ENCODE data around the gene ATP11C. TPM values are rescaled to one million over a fixed set of nuclear protein-coding genes. Genes with fewer than 3 reads are reported as not detected.
"Not testable (repeated sequence)": the region's sequence is repeated elsewhere in the genome, so short reads cannot be mapped to it uniquely, and the experiment has no call there.

The ATP11C gene
- total RNA-seq, 1 donor from 2014 or later, result 36.3 TPM

DNA sequence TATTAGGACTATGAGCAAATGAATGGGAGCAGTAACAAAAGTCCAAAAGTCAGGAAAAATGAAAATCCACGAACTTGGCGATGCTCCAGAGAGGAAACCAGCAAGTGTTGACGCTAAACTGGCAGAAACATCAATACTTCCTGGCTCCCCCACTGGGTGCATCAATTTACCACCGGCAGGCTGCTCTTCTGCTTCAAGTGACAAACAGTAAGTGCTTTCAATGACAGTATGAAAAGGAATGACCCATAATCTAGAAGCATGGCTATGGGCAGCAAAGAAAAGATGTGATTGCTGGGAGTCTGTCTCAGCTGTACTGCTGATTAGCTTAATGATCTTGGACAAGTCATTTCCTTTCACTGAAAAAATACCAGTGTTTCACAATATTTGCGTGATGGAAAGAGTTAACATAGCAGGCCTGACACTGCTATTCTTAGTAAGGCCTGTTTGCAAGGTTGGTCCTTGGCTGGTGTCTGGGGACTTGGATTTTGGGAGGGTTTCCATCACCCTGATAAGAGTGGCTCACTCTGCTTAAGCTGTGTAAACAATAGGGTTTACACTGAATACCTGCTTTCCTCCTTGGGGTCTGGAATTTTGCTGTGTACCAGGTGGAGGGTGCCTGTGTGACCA is 8.7 kb downstream of the ATP11C start:
- DNase-seq (ENCODE audit: low spot score), result no peak

DNA sequence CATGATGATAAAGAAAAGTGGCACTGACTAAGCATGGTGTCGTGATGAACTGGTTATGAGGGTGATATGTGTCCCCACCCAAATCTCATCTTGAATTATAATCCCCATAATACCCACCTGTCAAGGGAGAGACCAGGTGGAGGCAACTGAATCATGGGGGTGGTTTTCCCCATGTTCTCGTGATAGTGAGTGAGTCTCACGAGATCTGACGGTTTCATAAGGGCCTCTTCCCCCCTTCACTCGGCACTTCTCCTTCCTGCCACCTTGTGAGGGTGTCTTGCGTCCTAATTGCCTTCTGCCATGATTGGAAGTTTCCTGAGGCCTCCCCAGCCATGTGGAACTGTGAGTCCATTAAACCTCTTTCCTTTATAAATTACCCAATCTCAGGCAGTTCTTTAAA is 11.7 kb downstream of the ATP11C start:
- DNase-seq (ENCODE audit: low spot score), result not testable (repeated sequence)

DNA sequence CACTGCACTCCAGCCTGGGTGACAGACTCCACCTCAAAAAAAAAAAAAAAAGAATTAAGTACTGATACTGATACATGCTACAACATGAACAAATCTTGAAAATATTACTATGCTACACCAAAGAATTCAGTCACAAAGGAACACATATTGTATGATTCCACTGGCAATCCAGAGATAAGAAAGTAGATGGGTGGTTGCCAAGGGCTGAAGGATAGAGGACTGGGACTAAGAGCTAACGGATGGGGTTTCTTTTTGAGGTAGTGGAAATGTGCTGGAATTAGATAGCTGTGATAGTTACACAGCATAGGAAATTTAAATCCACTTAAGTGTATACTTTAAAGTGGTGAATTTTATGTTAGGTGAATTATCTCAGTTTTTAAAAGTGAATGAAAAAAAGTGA is 12.5 kb downstream of the ATP11C start:
- no peak for DNase-seq (ENCODE audit: low spot score)

DNA sequence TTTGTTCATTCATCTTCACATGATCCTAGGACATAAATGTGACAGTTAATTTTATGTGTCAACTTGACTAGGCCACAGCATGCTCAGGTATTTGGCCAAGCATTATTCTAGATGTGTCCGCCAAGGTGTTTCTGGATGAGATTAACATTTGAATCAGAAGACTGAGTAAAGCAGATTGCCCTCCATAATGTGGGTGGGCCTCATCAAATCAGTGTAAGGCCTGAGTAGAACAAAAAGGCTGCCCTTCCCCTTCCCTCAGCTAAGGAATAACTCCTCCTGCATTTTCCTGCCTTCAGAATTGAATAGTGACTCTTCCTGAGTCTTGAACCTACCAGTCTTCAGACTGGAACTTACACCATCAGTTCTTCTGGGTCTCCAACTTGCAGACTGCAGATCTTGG is 18.4 kb downstream of the ATP11C start:
- DNase-seq (ENCODE audit: low spot score), result no peak

DNA sequence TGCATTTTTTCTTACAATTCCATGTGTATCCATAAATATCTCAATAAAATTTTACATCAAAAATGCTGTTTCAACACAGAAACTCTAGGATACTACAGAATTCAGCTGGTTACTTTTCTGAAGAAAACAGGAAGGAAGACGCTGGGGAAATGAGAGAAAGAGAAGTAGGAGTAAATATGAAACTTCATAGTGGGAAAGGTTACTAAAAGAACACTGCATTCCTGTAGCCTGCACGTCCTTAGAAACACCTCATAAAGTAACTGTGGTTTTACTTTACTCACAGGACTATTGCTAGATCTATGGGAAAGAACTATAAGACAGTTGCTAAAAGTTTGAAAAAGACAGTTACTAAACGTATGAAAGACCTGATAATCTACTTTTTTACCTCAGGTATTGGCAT is 23.1 kb downstream of the ATP11C start:
- no peak for DNase-seq (ENCODE audit: low spot score)

DNA sequence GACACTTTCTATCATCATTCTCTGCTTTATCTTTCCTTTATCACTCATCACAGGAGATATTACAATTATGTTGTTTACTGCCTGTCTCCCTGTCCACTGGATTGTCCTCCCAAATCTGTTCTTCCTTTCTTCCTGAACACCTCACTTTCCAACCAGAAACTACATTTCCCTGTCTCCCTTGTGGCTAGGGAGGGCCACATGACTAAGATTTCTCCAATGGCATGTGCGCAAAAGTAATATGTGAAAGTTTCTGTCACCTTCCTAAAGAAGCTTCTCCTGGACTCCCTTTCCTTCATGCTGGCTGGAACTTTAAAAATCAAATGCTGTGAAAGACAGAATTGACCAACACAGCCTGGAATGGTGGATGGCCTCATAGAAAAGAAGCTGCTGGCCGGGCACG is 25.8 kb downstream of the ATP11C start:
- no peak for DNase-seq (ENCODE audit: low spot score)

DNA sequence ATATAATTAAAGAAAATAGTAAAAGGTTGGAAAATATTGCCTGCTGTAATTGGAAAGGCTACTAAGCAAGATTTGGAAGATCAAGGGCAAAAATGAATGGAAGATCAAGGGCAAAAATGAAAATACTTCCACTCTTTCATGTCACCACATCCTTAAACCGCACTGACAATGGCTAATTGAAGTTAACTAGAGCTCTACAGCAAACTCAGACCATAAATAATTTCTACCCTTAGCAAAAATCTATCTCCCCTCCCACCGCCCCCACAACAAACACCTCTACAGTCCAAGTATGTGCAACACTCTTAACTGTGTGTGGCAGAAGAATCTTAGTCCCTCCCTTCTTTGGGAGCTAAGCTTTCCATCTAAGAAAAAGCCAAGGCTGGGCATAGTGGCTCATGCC is 27.1 kb downstream of the ATP11C start:
- no peak for DNase-seq (ENCODE audit: low spot score)

DNA sequence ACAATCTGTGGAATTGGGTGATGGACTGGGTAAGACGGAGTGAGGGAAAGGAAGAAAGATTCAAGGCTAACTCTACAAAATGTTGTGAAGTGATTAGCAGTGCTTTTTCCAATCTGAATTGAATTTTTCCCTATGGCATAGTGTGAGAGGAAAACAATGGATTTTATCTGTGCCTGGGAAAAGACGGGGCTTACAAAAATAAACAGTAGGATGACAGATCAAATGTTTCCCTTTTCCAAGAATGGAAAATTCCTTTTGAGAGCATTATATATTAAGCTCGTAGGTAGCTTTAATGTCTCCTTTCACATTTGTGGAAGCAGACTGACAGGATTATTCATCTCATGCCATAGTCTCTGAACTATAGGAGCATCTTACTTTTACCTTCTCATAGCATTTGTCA is 27.8 kb downstream of the ATP11C start:
- DNase-seq (ENCODE audit: low spot score), result no peak

DNA sequence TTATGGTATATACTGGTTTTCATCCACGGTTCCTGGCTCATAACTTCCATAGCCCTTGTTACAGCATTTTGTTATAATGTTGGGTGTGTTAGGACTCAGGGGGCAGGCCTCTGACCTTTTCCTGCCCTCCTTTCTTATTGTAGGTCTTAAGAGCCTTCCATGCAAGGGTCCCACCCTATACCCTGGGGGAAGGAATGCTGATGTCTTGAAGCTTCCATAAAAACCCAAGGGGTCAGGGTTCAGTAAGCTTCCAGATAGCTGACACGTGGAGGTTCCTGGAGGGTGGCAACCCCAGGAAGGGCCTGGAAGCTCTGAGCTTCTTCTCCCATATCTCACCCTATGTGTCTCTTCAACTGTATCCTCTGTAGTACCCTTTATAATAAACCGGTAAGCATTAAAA is 29.6 kb downstream of the ATP11C start:
- no peak for DNase-seq (ENCODE audit: low spot score)

DNA sequence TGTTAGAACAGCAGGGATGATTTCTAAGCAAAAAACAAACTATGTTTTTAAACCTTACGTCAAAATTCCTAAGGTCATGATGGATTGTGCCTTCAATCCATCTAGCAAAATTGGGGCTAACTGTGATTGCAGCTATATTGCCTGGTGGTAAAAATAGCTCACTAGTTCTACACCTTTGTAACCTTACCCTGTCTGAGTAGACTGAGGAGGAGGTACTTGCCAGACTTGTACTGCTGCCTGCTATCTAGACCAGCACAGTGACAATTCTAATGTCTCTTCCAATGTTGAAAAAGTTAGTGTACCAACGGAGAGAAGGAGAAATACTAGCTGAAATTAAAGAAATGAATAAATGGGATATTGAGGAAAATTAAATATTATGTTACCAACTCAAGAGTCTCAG is 30.3 kb downstream of the ATP11C start:
- DNase-seq (ENCODE audit: low spot score), result no peak

DNA sequence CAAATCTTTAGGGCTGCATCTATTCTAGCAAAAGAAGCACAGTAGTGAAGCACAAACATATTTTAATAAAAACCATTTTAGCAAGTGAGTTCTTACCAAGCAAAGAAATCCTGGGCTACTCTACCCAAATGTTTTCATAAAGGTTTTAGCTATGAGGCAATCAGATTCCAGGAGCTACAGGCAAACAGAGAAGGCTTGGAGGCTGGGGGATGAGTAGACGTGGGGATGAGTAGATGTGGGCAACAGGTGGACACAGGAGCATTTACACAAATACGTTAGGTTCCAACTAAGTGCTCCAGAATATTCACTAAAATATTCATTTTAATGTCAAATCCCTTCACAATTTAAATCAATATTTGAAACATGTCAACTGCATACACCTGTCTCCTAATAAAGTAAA is 34.5 kb downstream of the ATP11C start:
- no peak for DNase-seq (ENCODE audit: low spot score)

DNA sequence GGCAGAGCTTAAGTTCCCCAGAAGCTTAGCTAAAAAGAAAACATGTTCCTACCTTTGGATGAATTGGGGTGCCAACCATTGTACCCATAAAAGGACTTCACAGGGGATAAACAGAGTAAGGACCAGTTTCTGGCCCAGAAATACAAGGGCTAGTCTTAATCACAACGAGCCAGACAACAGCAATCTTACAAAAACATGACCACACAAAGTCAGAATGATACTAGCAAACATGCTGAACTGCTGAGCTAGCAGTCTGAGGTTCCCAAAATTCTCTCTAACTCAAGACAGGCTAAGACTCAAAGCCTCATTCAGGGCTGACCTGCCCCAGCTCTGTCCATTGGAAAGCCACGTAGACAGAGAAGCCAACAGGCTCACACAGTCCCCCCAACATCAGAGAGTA is 40.3 kb downstream of the ATP11C start:
- DNase-seq (ENCODE audit: low spot score), result no peak

DNA sequence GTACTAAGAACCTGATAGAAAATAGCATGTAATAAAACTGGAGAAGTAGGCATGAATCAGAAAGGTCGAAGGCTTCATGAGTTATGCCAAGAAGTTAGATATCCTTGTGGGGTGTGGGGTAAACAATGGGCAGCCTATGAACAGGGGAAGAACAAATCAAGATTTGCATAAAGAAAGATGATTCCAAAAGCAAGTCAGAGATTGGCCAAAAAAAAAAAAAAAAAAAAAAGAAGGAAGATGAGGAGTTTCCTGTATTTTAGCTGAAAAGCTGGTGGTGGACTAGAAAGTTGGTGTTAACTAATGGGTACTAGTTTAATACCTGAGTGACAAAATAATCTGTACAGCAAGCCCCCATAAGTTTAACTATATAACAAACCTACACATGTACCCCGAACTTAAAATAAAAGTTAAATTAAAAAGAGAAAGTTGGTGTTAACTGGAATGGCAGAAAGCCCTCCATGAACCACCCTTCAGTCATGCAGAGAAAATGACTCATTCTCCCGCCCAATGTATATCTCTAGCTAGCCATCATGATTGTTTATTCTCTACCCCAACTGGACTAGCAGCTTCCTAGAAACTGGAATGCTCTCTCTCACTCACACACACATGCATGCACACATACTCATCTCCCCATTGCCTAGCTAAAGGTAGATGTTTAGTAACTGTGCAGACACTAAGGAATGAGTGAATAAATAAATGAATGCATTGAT is 41.7 kb downstream of the ATP11C start:
- DNase-seq (ENCODE audit: low spot score), result no peak

DNA sequence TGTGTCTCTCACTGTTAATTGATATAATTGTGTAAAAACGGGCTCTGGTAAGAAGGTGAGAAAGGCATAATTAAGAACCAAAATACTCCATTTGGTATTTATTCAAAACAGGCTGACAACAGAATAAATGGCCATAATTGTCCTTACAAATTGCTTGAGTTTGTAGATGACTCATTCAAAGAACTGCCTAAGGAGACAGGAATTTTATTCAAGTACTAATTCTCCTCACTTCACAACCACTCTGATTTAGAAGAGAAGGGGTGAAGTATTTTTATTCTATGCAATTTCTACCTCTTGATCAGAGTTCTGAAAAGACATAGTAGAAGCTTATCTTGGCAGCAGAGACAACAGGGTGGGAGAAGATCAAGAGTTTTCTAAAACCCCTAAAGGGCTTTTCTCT is 43.1 kb downstream of the ATP11C start:
- DNase-seq (ENCODE audit: low spot score), result no peak

DNA sequence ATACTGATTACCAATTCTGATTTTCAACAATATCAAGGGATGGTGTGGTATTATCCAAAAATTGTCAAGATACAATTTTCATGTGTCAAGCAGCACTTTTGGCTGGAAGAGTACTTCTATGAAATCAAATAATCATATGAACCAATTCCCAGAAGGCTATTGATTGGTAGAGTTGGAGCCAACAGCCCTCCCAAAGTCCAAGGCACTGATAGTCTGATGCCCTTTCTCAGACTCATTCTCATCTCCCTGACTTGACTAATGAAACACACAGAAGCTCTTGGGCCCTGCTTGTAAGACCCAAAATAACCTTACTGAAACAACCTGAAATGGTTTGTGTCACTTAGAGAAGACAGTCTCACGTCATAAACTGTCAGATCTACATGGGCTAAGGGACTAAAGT is 48.9 kb downstream of the ATP11C start:
- no peak for DNase-seq (ENCODE audit: low spot score)

DNA sequence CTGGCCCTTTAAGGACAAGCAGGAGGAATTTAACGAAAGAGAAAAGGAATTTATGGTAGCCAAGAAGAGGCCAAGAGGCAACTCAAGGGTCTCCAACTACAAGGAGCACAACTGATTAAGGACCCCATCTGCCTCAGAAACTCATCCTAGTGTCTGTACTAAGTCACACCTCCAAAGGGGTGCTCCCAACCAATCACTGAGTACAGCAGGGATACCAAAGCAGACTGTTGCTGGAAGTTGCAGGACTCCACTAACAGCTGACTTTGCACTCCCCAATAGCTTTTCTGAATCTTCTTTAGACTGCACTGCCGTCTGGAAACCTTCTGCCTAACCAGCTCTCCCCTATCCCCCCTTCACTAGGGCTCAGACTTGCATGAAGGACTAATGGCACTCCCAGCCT is 50.6 kb downstream of the ATP11C start:
- DNase-seq (ENCODE audit: low spot score), result no peak

DNA sequence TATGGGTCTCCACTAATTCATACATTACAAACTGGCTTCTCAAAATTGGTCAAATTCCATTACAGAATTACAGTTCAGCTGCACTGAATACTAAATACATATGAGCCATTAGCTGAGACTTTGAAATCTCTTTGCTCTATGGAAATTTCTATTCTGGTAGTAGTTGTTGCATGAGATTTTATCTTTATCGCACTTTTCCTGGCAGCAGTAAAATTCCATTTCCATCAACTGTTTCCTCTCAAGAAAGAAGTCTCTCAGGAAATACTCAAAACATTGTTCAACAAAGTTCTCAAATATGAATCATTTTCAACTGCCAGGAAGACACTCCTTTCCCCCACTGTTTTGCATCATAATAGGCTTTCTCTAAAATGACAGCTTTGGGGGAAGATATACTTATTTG is 51.3 kb downstream of the ATP11C start:
- no peak for DNase-seq (ENCODE audit: low spot score)

DNA sequence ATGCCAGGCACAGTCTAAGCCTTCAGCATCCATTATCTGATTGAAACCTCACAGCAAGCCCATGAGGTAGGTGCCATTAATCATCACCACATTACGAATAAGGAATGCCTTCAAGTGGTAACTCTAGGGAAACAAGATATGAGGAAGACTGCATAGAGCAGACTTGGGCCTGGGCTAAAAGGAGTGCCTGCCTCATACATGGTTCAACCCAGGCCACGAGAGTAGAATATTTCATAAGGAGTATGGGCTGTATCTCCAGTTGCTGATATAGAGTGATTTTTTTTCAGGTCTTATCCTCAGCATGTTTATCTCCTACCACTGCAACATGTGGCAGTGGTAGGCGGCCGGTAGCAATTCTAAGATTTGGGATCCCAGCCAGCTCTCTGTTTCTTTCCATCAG is 51.7 kb downstream of the ATP11C start:
- no peak for DNase-seq (ENCODE audit: low spot score)

DNA sequence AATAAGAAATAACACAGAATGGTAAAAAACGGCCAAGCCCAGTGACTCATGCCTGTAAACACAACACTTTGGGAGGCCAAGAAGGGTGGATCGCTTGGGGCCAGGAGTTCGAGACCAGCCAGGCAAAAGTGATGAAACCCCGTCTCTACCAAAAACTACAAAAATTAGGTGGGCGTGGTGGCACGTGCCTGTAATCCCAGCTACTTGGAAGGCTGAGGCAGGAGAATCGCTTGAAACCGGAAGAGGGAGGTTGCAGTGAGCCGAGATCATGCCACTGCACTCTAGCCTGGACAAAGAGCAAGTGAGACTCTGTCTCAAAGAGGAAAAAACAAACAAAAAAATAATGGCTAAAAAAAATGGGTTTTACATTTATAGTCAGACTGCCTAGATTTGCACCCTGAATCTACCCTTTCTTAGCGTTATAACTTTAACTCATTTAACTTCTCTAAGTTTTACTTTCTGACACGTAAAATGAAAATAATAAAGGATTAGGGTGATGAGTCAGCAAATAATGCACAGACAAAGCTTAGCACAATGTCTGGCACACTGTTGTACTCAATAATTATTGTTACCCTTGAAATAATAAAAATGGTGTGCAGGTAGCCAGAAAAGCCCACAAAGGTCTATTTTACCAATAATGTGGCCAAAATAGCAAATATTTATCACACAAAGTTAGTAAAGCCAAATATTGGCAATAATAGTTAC is 55.0 kb downstream of the ATP11C start:
- no peak for DNase-seq (ENCODE audit: low spot score)

DNA sequence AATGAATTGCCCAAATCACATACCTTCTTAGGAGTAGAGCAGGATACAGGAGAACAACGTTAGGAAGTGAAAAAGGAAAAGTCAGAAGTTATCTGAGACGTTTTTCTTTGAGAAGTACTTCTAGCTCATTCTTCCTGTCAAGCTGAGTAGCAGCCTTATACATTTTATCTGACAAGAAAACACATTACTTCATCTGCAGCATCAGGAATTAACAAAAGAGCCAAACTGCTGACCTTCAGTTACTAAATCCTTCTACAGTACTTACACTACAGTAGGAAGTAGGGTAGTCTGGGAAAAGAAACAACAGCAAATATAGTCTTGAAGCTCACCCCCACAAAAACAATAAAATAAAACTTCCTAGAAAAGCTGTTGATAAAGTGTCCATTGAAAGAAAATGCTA is 57.0 kb downstream of the ATP11C start:
- no peak for DNase-seq (ENCODE audit: low spot score)

DNA sequence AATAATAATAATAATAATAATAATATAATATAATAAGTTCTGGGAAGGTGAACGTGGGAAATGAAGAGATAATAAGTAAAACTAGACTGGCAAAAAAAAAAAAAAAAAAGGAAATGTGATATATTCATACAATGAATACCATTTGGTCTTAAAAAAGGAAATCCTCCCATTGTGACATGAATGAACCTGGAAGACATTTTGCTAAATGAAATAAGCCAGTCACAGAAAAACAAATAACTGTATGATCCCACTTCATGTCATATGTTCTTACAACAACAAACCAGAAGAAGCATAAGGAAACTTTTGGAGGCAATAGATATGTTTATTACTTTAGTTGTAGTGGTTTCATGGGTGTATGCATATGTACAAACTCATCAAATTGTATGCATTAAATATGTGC is 63.1 kb downstream of the ATP11C start:
- DNase-seq (ENCODE audit: low spot score), result no peak

DNA sequence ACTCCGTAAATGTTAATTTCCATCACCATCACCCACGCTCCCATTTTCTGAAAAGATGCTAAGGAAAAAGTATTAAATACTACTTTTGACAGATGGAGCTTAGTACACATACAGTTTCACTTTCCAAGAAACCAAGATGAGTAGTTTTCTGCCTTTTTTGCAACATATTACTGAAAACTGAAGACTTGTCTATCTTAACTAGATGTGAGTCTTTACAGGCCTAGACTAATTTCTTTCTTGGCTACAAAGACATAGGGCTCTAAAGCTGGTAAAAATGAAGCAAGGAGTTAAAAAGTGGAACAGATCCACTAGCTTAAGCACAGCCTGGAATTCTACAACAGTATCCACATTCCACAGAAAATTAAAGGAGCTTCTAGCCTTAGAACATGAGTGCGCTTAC is 68.2 kb downstream of the ATP11C start:
- no peak for DNase-seq (ENCODE audit: low spot score)

DNA sequence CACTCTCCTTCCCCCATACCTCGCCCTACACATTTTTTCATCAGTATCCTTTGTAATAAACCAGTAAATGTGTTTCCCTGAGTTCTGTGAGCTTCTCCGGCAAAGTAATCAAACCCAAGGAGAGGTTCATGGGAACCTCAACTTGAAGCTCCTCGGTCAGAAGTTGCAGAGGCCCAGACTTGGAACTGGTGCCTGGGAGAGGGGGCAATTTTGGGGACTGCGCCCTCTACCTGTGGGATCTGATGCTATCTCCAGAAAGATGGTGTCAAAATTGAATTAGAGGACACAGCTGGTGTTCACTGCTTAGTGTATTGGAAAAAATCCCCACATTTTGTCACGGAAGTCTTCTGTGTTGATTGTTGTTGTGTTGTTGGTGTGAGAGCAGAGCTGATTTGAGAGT is 70.6 kb downstream of the ATP11C start:
- DNase-seq (ENCODE audit: low spot score), result no peak

All from ureter (tissue), 1 donor.